IMR-90 (cell line): ENCODE measurements around the gene HSPD1.

Experiments used
- BHLHE40 ChIP-seq: fragments of 150-350 bp; IDR thresholded peaks from 2 replicates; pipeline ENCODE4 v1.6.1; 2016; ENCODE audit warnings: mild to moderate bottlenecking, low read depth, low read length
- CHD1 ChIP-seq: IDR thresholded peaks from 2 replicates; pipeline ENCODE4 v1.6.1; 2012; ENCODE audit warnings: low read depth, low read length, improper control_type of control experiment
- FOS ChIP-seq: fragments of 150-350 bp; IDR thresholded peaks from 2 replicates; pipeline ENCODE4 v1.6.1; 2016; ENCODE audit warnings: low read depth, low read length
- MAFK ChIP-seq: IDR thresholded peaks from 2 replicates; pipeline ENCODE4 v1.6.1; 2012; ENCODE audit warnings: low read depth, low read length, improper control_type of control experiment
- MAZ ChIP-seq: IDR thresholded peaks from 2 replicates; pipeline ENCODE4 v1.6.1; 2012; ENCODE audit warnings: low read depth, mild to moderate bottlenecking, low read length, improper control_type of control experiment, moderate library complexity, borderline replicate concordance
- NFE2L2 ChIP-seq: fragments of 150-350 bp; IDR thresholded peaks from 2 replicates; pipeline ENCODE4 v1.6.1; 2016; ENCODE audit warnings: low read depth, mild to moderate bottlenecking, low read length
- POLR2A ChIP-seq: IDR thresholded peaks from 2 replicates; pipeline ENCODE4 v1.6.1; 2012; ENCODE audit warnings: mild to moderate bottlenecking, low read depth, low read length
- RAD21 ChIP-seq: IDR thresholded peaks from 2 replicates; pipeline ENCODE4 v1.6.1; 2012; ENCODE audit warnings: low read length, improper control_type of control experiment
- RCOR1 ChIP-seq: IDR thresholded peaks from 2 replicates; pipeline ENCODE4 v1.6.1; 2012; ENCODE audit warnings: mild to moderate bottlenecking, low read length, improper control_type of control experiment; ENCODE audit not compliant: insufficient replicate concordance
- RFX5 ChIP-seq: IDR thresholded peaks from 2 replicates; pipeline ENCODE4 v1.8.0; 2012; ENCODE audit warnings: low read depth, mild to moderate bottlenecking, low read length, moderate library complexity
- SMC3 ChIP-seq: fragments of 150-350 bp; IDR thresholded peaks from 2 replicates; pipeline ENCODE4 v1.6.1; 2016; ENCODE audit warnings: low read depth, mild to moderate bottlenecking, antibody characterized with exemption, low read length, moderate library complexity
- TF ChIP-seq, protein P1 (sequence below): conservative IDR thresholded peaks from 2 replicates; pipeline ENCODE4 v1.5.1; 2012; ENCODE audit warnings: mild to moderate bottlenecking, low read depth, low read length, improper control_type of control experiment

DNA sequence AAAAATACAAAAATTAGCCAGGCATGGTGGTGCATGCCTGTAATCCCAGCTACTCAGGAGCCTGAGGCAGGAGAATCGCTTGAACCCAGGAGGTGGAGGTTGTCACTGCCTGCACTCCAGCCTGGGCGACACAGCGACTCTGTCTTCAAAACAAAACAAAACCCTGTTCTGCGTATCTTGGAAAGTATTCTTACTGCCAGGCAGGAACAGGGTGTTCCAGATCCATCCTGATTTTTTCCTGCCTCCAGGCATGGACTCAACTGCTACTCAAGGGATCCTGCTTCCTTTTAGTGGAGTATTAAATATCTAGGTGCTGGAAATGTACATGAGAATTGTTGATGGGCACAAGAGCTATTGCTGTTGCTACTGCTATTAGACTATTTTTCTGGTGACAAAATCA, 12.3 kb downstream of the HSPD1 start:
- TF ChIP-seq RAD21 (no peak), FOS (no peak), POLR2A (no peak), MAFK (no peak), RCOR1 (no peak), NFE2L2 (no peak), BHLHE40 (no peak), MAZ (no peak), CHD1 (no peak), SMC3 (no peak), RFX5 (no peak)
- TF ChIP-seq, protein P1, sequence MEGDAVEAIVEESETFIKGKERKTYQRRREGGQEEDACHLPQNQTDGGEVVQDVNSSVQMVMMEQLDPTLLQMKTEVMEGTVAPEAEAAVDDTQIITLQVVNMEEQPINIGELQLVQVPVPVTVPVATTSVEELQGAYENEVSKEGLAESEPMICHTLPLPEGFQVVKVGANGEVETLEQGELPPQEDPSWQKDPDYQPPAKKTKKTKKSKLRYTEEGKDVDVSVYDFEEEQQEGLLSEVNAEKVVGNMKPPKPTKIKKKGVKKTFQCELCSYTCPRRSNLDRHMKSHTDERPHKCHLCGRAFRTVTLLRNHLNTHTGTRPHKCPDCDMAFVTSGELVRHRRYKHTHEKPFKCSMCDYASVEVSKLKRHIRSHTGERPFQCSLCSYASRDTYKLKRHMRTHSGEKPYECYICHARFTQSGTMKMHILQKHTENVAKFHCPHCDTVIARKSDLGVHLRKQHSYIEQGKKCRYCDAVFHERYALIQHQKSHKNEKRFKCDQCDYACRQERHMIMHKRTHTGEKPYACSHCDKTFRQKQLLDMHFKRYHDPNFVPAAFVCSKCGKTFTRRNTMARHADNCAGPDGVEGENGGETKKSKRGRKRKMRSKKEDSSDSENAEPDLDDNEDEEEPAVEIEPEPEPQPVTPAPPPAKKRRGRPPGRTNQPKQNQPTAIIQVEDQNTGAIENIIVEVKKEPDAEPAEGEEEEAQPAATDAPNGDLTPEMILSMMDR: no peak
